Thoracic aorta (tissue), 2 donors: ENCODE results near the gene HCCS. TPM values are rescaled to one million over a fixed set of nuclear protein-coding genes. Genes with fewer than 3 reads are reported as not detected.
A peak's percentile ranks its signal among the peaks of the same experiment; 100 is the strongest.

Source experiments
- ATAC-seq: fragments of 150-250 bp; one replicate; pipeline ENCODE4 v1.8.0; 2017; ENCODE audit warnings: low read depth; ENCODE audit not compliant: insufficient number of reproducible peaks, low FRiP score
- DNase-seq: peaks from one replicate; pipeline ENCODE4 v3.0.0-alpha.2; 2020; ENCODE audit warnings: low spot score
- H3K27ac ChIP-seq, 2 donors: fragments of 200-600 bp; sonication (generic); 1 replicate in 1 of 2; 2 replicates in 1 of 2; pipeline ENCODE4 v1.5.1; 2016; ENCODE audit warnings: mild to moderate bottlenecking in 2 of 2, moderate library complexity in 2 of 2
- H3K27me3 ChIP-seq: fragments of 200-600 bp; sonication (generic); replicated peaks from 2 replicates; pipeline ENCODE4 v1.6.0; 2016; ENCODE audit warnings: mild to moderate bottlenecking; ENCODE audit not compliant: insufficient read depth
- H3K36me3 ChIP-seq: fragments of 200-600 bp; sonication (generic); one replicate; pipeline ENCODE4 v1.5.1; 2016
- H3K4me1 ChIP-seq, 2 donors: fragments of 200-600 bp; sonication (generic); 1 replicate in 1 of 2; 2 replicates in 1 of 2; pipeline versions ENCODE4 v1.5.1 to v1.6.0; 2016; ENCODE audit warnings: low read depth in 2 of 2, mild to moderate bottlenecking in 1 of 2; ENCODE audit not compliant: control insufficient read depth in 1 of 2
- H3K4me3 ChIP-seq: fragments of 200-600 bp; sonication (generic); 2 replicates; pipeline ENCODE4 v1.5.1; 2016; ENCODE audit warnings: mild to moderate bottlenecking
- H3K9me3 ChIP-seq: fragments of 200-600 bp; sonication (generic); 2 replicates; pipeline ENCODE4 v1.5.1; 2016
- CTCF ChIP-seq: fragments of 200-600 bp; sonication (generic); IDR thresholded peaks from one replicate; pipeline ENCODE4 v1.5.1; 2019; ENCODE audit warnings: antibody characterized with exemption
- total RNA-seq, 2 donors: library from RNA; depleted of rRNA; stranded (reverse); fragments of >200 nt; gene quantifications; one replicate each; pipeline versions ENCODE4 v1.1.0 to v1.2.3, GENCODE V29; 2016

The HCCS gene
- total RNA-seq: 1 to 10 TPM; 4.7 to 4.9 TPM

- H3K4me1 ChIP-seq: peaks cover 5 to 11% of the 10 kb centered on the region in 2 donors
- peak within 1 kb of the TSS; percentile 35 to 68 for H3K27ac ChIP-seq
- DNase-seq (peak; percentile 32), ATAC-seq (peak; percentile 43)
- peak within 1 kb of the TSS; percentile 81 for H3K4me3 ChIP-seq
- no peaks in the 10 kb centered on the region for H3K9me3 ChIP-seq
- TF ChIP-seq CTCF: no peak
- H3K36me3 ChIP-seq: peaks cover 4% of the 10 kb centered on the region
- no peaks in the 10 kb centered on the region for H3K27me3 ChIP-seq
Observed at GRCh38 chrX:11111037-11111851, at the start of gene HCCS. HCCS (plus strand) TSS chrX:11111332; CDS start chrX:11112061, 729 bp downstream.

GRCh38 chrX:11064276-11064675 lies 46.9 kb upstream of the HCCS start:
- DNase-seq (no peak), ATAC-seq (no peak)
- Histone ChIP-seq H3K27me3 (no peaks in the 10 kb centered on the region), H3K4me1 (no peaks in the 10 kb centered on the region), H3K4me3 (no peak overlapping the region), H3K9me3 (no peaks in the 10 kb centered on the region), H3K27ac (no peak overlapping the region), H3K36me3 (no peaks in the 10 kb centered on the region)
- TF ChIP-seq CTCF: no peak

GRCh38 chrX:11064851-11065600 lies 46.1 kb upstream of the HCCS start:
- H3K36me3 ChIP-seq: no peaks in the 10 kb centered on the region
- no peaks in the 10 kb centered on the region for H3K27me3 ChIP-seq
- ATAC-seq (no peak), DNase-seq (no peak)
- H3K4me1 ChIP-seq: no peaks in the 10 kb centered on the region
- H3K9me3 ChIP-seq: no peaks in the 10 kb centered on the region
- H3K4me3 ChIP-seq: peak overlapping the region; percentile 22
- TF ChIP-seq CTCF: no peak
- H3K27ac ChIP-seq: peak overlapping the region in 1 of 2 donors; percentile 30

GRCh38 chrX:11066812-11067211 lies 44.3 kb upstream of the HCCS start:
- TF ChIP-seq CTCF: no peak
- no peaks in the 10 kb centered on the region for H3K36me3 ChIP-seq
- H3K27ac ChIP-seq: no peak overlapping the region
- no peaks in the 10 kb centered on the region for H3K27me3 ChIP-seq
- DNase-seq (no peak), ATAC-seq (no peak)
- no peaks in the 10 kb centered on the region for H3K9me3 ChIP-seq
- H3K4me1 ChIP-seq: no peaks in the 10 kb centered on the region
- H3K4me3 ChIP-seq: no peak overlapping the region

- Histone ChIP-seq H3K27ac (no peak overlapping the region), H3K4me3 (no peak overlapping the region), H3K9me3 (no peaks in the 10 kb centered on the region), H3K36me3 (no peaks in the 10 kb centered on the region), H3K4me1 (no peaks in the 10 kb centered on the region), H3K27me3 (no peaks in the 10 kb centered on the region)
- ATAC-seq (no peak), DNase-seq (no peak)
- no peak for TF ChIP-seq CTCF
Observed at GRCh38 chrX:11073381-11073780, 37.8 kb upstream of the HCCS start.
